ENCODE data around the gene TRIM8. TPM values are rescaled to one million over a fixed set of nuclear protein-coding genes. Genes with fewer than 3 reads are reported as not detected.

TRIM8 gene
- total and polyA plus RNA-seq, 2 of the 8 experiments (the other 6 are each of a cell fraction or from before 2014, with no cell fraction given) = 24.9 to 38.8 TPM

DNA sequence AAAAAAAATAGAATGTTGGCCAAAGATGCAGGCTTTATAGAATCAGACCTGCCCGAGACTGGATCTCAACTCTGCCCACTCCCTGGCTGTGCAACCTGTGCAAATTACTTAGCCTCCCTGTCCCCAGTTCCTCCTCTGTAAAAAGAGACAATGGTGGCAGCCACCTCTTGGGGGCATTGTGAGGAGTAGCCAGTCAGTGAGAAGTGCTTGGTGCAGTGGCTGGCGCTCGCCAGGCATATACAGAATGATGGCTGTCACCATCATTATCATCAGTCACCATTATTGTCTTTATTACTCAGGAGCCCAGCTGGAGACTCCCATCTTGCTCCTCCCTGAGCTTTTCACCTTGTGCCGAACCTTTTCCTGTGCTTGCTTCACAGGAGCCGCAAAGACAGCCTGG lies 29.4 kb upstream of the TRIM8 start:
- H3K4me3 ChIP-seq (ENCODE audit: extremely low read depth in 1 of 4, insufficient read depth in 2 of 4, low read depth in 3 of 4, low read length in 4 of 4) = no peak overlapping the region
- H2BK15ac ChIP-seq (ENCODE audit: low read length) = no peak overlapping the region
- peaks cover 0 to 3% (median 0%) of the 10 kb centered on the region in 4 experiments; a peak in 2 of 8 replicates for H3K36me3 ChIP-seq (ENCODE audit: control insufficient read depth in 2 of 4, insufficient read depth in 4 of 4, low read length in 3 of 4)
- H3K4ac ChIP-seq (replicated peaks; ENCODE audit: insufficient read length, low read depth, low read length) = no peak overlapping the region
- no peak overlapping the region for H3K4me2 ChIP-seq (ENCODE audit: insufficient read depth in 1 of 2, low read depth in 2 of 2, low read length in 2 of 2)
- CTCF ChIA-PET (ENCODE audit: partially characterized antibody) = interaction anchor here (0.7 to 8.9 kb wide), 25 partner anchors 10 to 143 kb away, joined by 3 to 160 read pairs (median 4); partner anchors contain the start of gene TRIM8
- H3K27ac ChIP-seq (ENCODE audit: low read depth, low read length) = no peak overlapping the region
- H3K14ac ChIP-seq (ENCODE audit: insufficient read length) = no peak overlapping the region
- TF ChIP-seq, protein P1, sequence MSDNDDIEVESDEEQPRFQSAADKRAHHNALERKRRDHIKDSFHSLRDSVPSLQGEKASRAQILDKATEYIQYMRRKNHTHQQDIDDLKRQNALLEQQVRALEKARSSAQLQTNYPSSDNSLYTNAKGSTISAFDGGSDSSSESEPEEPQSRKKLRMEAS (IDR thresholded peaks at IDR 0.05) = no peak
- TF ChIP-seq MAFK (IDR thresholded peaks at IDR 0.05; ENCODE audit: low read depth, low read length) = no peak
- no peak for TF ChIP-seq JUND (IDR thresholded peaks at IDR 0.05; ENCODE audit: low read length)
- 91% methylated on average over 5 of the region's 5 CpGs; no CpG with 5 or more reads in 1 of the 2 experiments for WGBS, 2 experiments (ENCODE audit: extremely low coverage in 1 of 2, insufficient coverage in 1 of 2, insufficient read length in 1 of 2, insufficient replicate concordance in 2 of 2, low coverage in 1 of 2, low lambda C conversion rate in 2 of 2, missing lambda C conversion rate in 1 of 2)
- no peak overlapping the region for H3K18ac ChIP-seq (ENCODE audit: extremely low read depth, low read length)
- H3K23me2 ChIP-seq (ENCODE audit: low read depth, low read length) = 0 out of 2 replicates have a peak, but pooled peaks cover under 1% of the 10 kb centered on the region
- no peak overlapping the region for H3K56ac ChIP-seq (replicated peaks; ENCODE audit: insufficient read length, low read depth, low read length)
- no peak overlapping the region for H2AK5ac ChIP-seq (ENCODE audit: low read depth, low read length)
- no peak overlapping the region for H3K23ac ChIP-seq (ENCODE audit: insufficient read length)
- no peak overlapping the region for H4K5ac ChIP-seq (ENCODE audit: insufficient read length, low read depth, low read length)
- no peak overlapping the region for H2BK120ac ChIP-seq (replicated peaks; ENCODE audit: low read depth, low read length)
- H2BK12ac ChIP-seq (ENCODE audit: low read depth, low read length) = no peak overlapping the region; the same call in 1 of the 2 replicates
- H3K4me1 ChIP-seq (replicated peaks in 1 of 4; ENCODE audit: control insufficient read depth in 3 of 4, insufficient read depth in 4 of 4, low read length in 3 of 4) = peaks cover 0 to 6% (median 2%) of the 10 kb centered on the region in 4 experiments; a peak in 4 of 7 replicates
- H3K9ac ChIP-seq (replicated peaks in 1 of 4; ENCODE audit: extremely low read depth in 1 of 4, low read depth in 3 of 4, low read length in 3 of 4) = no peak overlapping the region
- H2BK20ac ChIP-seq (ENCODE audit: low read length) = no peak overlapping the region
- no peak for FAIRE-seq
- H4K20me1 ChIP-seq (replicated peaks in 1 of 2; ENCODE audit: control insufficient read depth in 1 of 2, insufficient read depth in 2 of 2, low read length in 2 of 2) = no peaks in the 10 kb centered on the region
- H3K79me1 ChIP-seq (ENCODE audit: low read depth, low read length) = no peaks in the 10 kb centered on the region; the same call in 1 of the 2 replicates
- H3K27me3 ChIP-seq (replicated peaks in 1 of 4; ENCODE audit: control insufficient read depth in 3 of 4, extremely low read depth in 1 of 4, insufficient read depth in 3 of 4, low read length in 3 of 4) = no peaks in the 10 kb centered on the region
- no peak overlapping the region for H2BK5ac ChIP-seq (ENCODE audit: low read depth, low read length)
- POLR2A ChIA-PET (ENCODE audit: partially characterized antibody) = interaction anchor here (0.8 to 2.9 kb wide), 6 partner anchors 9 to 77 kb away, joined by 3 to 21 read pairs (median 4); partner anchors contain the start of gene TRIM8
- H2AFZ ChIP-seq (ENCODE audit: low read length) = no peak overlapping the region
- no peaks in the 10 kb centered on the region for H3K79me2 ChIP-seq (ENCODE audit: control insufficient read depth in 1 of 2, insufficient read depth in 2 of 2, low read length in 2 of 2)
- no peak overlapping the region for H4K91ac ChIP-seq (replicated peaks; ENCODE audit: insufficient read length, low read length)
- no peaks in the 10 kb centered on the region for H3K9me3 ChIP-seq (ENCODE audit: insufficient read depth in 2 of 2, low read depth in 1 of 2, low read length in 1 of 2)
- DNase-seq (ENCODE audit: low read depth in 1 of 2, low spot score in 2 of 2) = no peak
- H4K8ac ChIP-seq (ENCODE audit: extremely low read depth, insufficient read depth, low read length) = no peak overlapping the region
